Stimulated activated CD4-positive, alpha-beta T cell treated with anti-CD3 and anti-CD28 coated beads, Interleukin-15, amount 100 ng/mL, for 24 hours (primary cell): ENCODE results near the gene IRF8.

Experiments used
- DNase-seq: peaks from one replicate; pipeline ENCODE4 v3.0.0-alpha.2; 2020

The IRF8 gene

GRCh38 chr16:85963753-85964285 lies 64.9 kb downstream of the IRF8 start:
- DNase-seq = no peak

GRCh38 chr16:85965125-85965524 lies 66.2 kb downstream of the IRF8 start:
- DNase-seq = no peak

GRCh38 chr16:85967111-85967510 lies 68.1 kb downstream of the IRF8 start:
- no peak for DNase-seq

- DNase-seq = no peak
Observed at GRCh38 chr16:85968041-85968920, 69.3 kb downstream of the IRF8 start.

- DNase-seq = no peak
Observed at GRCh38 chr16:85969159-85969558, 70.2 kb downstream of the IRF8 start.

GRCh38 chr16:85969591-85969990 lies 70.6 kb downstream of the IRF8 start:
- DNase-seq = no peak

- no peak for DNase-seq
Observed at GRCh38 chr16:85970016-85970733, 71.2 kb downstream of the IRF8 start.

GRCh38 chr16:85970738-85971137 lies 71.8 kb downstream of the IRF8 start:
- DNase-seq = no peak
